ENCODE data around the gene HK3.

Gene HK3

DNA sequence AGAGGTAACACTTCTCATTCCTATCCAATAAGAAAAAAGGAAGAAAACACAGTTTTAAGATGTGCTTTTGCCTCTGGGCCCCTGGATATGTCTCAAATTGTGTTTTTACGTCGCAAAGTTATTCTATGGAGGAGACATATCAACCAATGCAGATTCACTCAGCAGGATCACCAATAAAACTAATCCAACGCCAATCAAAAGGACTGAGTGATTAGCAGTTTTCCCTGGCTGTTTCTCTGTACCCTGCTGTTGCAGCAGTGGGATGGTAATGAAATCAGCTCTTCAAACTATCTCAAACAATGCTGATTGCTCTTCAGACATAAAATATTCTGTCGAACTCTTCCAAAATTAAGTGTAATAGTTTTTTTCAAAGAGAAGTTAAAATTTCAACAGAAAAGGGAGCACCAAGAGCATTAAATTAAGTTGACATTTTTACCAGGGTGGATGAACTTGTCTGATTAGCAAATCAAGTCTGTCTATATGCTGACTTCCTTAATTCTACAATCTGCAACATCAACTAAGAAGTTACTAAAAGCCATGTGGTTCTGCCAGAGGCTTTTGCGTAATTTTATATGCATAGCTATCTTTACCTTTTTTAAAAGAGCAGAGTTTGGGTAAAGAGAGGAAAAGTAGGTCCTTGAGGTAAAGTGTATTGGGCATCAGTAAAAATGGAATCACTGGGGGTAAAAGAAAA lies 9.7 kb upstream of the HK3 start:
- intact Hi-C loops (cut with DNase I; ENCODE audit: low total_unique reads): no loop called here
- H3K36me3 ChIP-seq: peaks cover 46 to 69% (median 47%) of the 10 kb centered on the region in 3 donors
- H3K27ac ChIP-seq: no peak overlapping the region
- DNase-seq: no peak
- no peaks in the 10 kb centered on the region for H3K4me1 ChIP-seq
- H3K9me3 ChIP-seq: no peaks in the 10 kb centered on the region
- no peaks in the 10 kb centered on the region for H3K27me3 ChIP-seq
- TF ChIP-seq, protein P1, sequence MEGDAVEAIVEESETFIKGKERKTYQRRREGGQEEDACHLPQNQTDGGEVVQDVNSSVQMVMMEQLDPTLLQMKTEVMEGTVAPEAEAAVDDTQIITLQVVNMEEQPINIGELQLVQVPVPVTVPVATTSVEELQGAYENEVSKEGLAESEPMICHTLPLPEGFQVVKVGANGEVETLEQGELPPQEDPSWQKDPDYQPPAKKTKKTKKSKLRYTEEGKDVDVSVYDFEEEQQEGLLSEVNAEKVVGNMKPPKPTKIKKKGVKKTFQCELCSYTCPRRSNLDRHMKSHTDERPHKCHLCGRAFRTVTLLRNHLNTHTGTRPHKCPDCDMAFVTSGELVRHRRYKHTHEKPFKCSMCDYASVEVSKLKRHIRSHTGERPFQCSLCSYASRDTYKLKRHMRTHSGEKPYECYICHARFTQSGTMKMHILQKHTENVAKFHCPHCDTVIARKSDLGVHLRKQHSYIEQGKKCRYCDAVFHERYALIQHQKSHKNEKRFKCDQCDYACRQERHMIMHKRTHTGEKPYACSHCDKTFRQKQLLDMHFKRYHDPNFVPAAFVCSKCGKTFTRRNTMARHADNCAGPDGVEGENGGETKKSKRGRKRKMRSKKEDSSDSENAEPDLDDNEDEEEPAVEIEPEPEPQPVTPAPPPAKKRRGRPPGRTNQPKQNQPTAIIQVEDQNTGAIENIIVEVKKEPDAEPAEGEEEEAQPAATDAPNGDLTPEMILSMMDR (IDR thresholded peaks at IDR 0.05): no peak
- H3K4me3 ChIP-seq: no peak overlapping the region

DNA sequence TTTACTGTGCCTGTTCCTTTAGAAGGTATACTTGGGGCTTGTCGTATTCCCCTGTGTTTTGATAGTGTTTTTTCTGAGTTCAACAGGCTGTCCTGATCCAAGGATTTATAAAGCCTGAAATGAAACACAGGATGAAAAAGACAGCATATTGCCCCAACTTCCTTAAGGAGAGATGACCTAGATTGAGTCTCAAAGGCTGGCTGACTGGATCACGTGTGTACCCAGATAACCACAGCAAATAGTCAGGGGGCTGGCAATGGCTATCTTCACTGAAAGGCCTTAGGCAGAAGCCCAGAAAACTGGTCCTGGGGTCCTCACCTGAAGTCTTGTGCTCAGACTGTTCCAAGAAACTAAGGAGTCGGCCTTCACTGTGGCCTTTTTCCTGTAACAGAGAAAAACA lies 7.7 kb upstream of the HK3 start:
- intact Hi-C loops (cut with DNase I; ENCODE audit: low total_unique reads): no loop called here
- DNase-seq: no peak
- H3K36me3 ChIP-seq: peaks cover 55 to 88% (median 62%) of the 10 kb centered on the region in 3 donors

DNA sequence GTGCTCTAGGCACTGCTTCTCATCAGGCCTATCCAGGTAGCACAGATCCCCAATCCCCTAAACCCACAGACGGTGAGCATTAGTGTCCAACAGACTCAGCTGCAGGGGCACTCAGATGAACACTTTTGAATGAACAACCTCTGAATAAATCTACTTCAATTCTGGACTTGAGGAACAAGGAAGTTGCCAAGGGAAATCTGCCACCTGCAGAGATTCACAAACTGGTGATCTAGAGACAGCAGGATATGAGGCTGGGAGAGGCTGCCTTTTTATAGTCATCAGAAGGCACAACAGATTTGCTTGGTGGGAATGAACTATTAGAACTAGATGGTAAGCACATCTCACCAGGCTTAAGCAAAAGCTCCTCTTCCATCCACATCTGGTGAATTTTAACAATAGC lies 7.0 kb upstream of the HK3 start:
- no peak for DNase-seq

More for the DNA sequence above, 7.7 kb upstream of the HK3 start:
- Histone ChIP-seq H3K4me3 (no peak overlapping the region), H3K27ac (no peak overlapping the region), H3K27me3 (no peaks in the 10 kb centered on the region), H3K9me3 (no peaks in the 10 kb centered on the region), H3K4me1 (no peaks in the 10 kb centered on the region)
- TF ChIP-seq, protein P1 (IDR thresholded peaks at IDR 0.05): no peak

DNA sequence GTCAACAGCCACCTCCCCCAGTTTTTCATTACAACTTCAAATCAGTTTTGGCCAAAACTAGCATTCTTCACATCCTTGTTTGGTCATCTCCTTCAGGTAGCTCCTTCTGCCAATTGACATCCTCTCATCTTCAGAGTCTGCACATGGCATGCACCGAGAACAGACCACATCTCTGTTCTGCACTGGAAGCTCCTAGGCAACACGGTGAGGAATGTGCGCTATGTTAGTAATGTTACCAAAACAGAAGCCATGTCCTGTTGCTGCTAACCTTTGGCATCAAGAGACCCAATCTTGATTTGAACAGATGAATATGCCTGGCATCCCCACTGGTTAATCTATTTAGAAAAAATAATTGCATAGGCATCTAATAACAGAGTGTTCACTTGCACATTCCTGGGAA lies 5.1 kb upstream of the HK3 start:
- Histone ChIP-seq H3K4me3 (no peak overlapping the region), H3K27me3 (no peaks in the 10 kb centered on the region), H3K9me3 (no peaks in the 10 kb centered on the region), H3K36me3 (peaks cover 55 to 74% (median 62%) of the 10 kb centered on the region in 3 donors), H3K4me1 (no peaks in the 10 kb centered on the region), H3K27ac (no peak overlapping the region)
- intact Hi-C loops (cut with DNase I; ENCODE audit: low total_unique reads): no loop called here
- TF ChIP-seq, protein P1 (IDR thresholded peaks at IDR 0.05): no peak
- DNase-seq: no peak

More for the DNA sequence above, 7.0 kb upstream of the HK3 start:
- Histone ChIP-seq H3K27ac (no peak overlapping the region), H3K9me3 (no peaks in the 10 kb centered on the region), H3K4me3 (no peak overlapping the region), H3K36me3 (peaks cover 55 to 86% (median 62%) of the 10 kb centered on the region in 3 donors), H3K27me3 (no peaks in the 10 kb centered on the region), H3K4me1 (no peaks in the 10 kb centered on the region)
- TF ChIP-seq, protein P1 (IDR thresholded peaks at IDR 0.05): no peak
- intact Hi-C loops (cut with DNase I; ENCODE audit: low total_unique reads): no loop called here

DNA sequence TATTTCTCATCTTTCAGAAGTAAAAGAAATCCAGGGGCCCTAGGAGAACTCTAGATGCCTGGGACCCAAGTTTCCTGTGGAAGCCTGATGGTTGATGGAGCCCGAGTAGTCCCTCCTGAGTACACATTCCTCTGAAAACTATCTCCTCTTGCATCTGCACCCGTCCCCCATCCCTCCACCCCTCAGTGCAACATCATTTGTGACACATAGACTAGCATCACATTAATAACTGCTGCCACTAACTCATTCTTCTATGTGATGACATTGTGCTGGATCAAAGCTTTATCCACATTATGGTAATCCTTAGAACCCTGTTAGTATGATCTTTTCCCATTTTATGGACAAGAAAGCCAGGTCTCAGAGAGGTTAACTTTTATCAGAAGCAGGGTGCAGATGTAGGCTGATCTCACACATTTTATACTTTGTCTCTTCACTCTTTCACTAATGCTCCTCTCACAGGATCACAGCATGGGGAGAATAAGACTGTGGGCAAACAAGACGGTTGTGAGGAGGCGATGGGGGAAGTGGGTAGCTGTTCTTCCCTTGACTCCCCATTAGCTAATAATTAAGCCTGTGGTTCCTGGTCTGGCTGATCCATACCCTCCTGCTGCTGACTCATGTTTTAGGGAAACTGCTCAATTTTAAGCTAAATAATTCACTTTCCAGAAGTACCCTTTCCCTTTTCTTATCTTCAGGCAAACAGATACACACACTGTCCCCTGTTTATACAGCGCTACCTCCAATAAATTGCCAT lies 3.9 kb upstream of the HK3 start:
- peaks cover 51 to 62% (median 58%) of the 10 kb centered on the region in 3 donors for H3K36me3 ChIP-seq
- no peak overlapping the region for H3K27ac ChIP-seq
- H3K4me1 ChIP-seq: no peaks in the 10 kb centered on the region
- no peaks in the 10 kb centered on the region for H3K27me3 ChIP-seq
- no peaks in the 10 kb centered on the region for H3K9me3 ChIP-seq
- TF ChIP-seq, protein P1 (IDR thresholded peaks at IDR 0.05): no peak
- no peak overlapping the region for H3K4me3 ChIP-seq
- intact Hi-C loops (cut with DNase I; ENCODE audit: low total_unique reads): no loop called here
- no peak for DNase-seq

Measured in tibial artery (tissue), 4 donors.